ENCODE measurements around the gene DPY30.

DPY30 gene

DNA sequence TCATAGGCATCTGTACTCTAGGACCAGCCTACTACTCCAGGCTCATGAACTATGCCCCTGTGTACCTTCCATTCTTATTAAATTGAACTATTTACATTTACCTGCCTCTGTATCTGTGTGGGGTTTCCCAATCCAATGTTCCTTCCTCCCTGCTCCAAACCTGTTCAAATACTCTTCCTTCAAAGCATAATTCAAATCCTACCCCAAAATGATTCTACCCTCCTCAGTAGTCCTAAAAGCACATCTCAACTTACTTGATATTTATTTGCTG is 32.5 kb downstream of the DPY30 start:
- TF ChIP-seq OSR1 (CRISPR knock-in tag; IDR thresholded peaks at IDR 0.05): no peak
- TF ChIP-seq ZFP3 (CRISPR knock-in tag; IDR thresholded peaks at IDR 0.05): no peak
- no peak for TF ChIP-seq TSHZ2 (CRISPR knock-in tag; IDR thresholded peaks at IDR 0.05)
- TF ChIP-seq ZNF8 (CRISPR knock-in tag; IDR thresholded peaks at IDR 0.05): no peak
- no peak for ATAC-seq

- no peak for ATAC-seq
- no peak for TF ChIP-seq ZNF565 (CRISPR knock-in tag; conservative IDR thresholded peaks at IDR 0.05; ENCODE audit: low read depth)
Measured at GRCh38 chr2:32005371-32005976, 34.1 kb downstream of the DPY30 start.

- ATAC-seq: no peak
- TF ChIP-seq BACH2 (CRISPR knock-in tag; IDR thresholded peaks at IDR 0.05; ENCODE audit: borderline replicate concordance) (no peak), ZNF70 (CRISPR knock-in tag; IDR thresholded peaks at IDR 0.05) (no peak), TOX (CRISPR knock-in tag; IDR thresholded peaks at IDR 0.05; ENCODE audit: borderline replicate concordance) (no peak), ZFP3 (CRISPR knock-in tag; IDR thresholded peaks at IDR 0.05) (no peak), CSDC2 (CRISPR knock-in tag; IDR thresholded peaks at IDR 0.05) (no peak), PATZ1 (CRISPR knock-in tag; IDR thresholded peaks at IDR 0.05; ENCODE audit: borderline replicate concordance) (no peak), OSR1 (CRISPR knock-in tag; IDR thresholded peaks at IDR 0.05) (no peak), ISL1 (CRISPR knock-in tag; IDR thresholded peaks at IDR 0.05) (no peak)
Measured at GRCh38 chr2:32003791-32004190, 35.8 kb downstream of the DPY30 start.

DNA sequence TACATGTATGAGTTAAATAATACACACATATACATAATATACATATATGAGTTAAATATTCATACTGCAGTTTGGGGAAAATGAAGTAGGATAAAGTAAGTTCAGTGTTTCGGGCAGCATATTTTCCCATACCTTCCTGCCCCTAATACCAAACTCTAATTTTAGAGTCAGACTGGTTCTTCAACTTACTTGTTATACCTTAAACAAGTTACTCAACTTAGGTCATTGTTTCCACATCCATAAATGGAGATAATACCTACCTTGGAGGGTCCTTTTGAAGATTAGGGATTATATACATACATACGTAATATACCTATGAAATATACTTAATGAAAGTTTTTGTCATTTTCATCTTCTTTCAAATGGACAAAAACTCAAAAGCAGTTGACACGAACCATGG is 37.2 kb downstream of the DPY30 start:
- TF ChIP-seq, protein P1, sequence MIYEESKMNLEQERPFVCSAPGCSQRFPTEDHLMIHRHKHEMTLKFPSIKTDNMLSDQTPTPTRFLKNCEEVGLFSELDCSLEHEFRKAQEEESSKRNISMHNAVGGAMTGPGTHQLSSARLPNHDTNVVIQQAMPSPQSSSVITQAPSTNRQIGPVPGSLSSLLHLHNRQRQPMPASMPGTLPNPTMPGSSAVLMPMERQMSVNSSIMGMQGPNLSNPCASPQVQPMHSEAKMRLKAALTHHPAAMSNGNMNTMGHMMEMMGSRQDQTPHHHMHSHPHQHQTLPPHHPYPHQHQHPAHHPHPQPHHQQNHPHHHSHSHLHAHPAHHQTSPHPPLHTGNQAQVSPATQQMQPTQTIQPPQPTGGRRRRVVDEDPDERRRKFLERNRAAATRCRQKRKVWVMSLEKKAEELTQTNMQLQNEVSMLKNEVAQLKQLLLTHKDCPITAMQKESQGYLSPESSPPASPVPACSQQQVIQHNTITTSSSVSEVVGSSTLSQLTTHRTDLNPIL (CRISPR knock-in tag; IDR thresholded peaks at IDR 0.05; ENCODE audit: low read depth): no peak
- no peak for TF ChIP-seq OSR1 (CRISPR knock-in tag; IDR thresholded peaks at IDR 0.05)
- no peak for TF ChIP-seq CSRNP3 (CRISPR knock-in tag; IDR thresholded peaks at IDR 0.05)
- TF ChIP-seq BACH2 (CRISPR knock-in tag; IDR thresholded peaks at IDR 0.05; ENCODE audit: borderline replicate concordance): no peak
- TF ChIP-seq, protein P2, sequence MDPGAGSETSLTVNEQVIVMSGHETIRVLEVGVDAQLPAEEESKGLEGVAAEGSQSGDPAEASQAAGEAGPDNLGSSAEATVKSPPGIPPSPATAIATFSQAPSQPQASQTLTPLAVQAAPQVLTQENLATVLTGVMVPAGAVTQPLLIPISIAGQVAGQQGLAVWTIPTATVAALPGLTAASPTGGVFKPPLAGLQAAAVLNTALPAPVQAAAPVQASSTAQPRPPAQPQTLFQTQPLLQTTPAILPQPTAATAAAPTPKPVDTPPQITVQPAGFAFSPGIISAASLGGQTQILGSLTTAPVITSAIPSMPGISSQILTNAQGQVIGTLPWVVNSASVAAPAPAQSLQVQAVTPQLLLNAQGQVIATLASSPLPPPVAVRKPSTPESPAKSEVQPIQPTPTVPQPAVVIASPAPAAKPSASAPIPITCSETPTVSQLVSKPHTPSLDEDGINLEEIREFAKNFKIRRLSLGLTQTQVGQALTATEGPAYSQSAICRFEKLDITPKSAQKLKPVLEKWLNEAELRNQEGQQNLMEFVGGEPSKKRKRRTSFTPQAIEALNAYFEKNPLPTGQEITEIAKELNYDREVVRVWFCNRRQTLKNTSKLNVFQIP (CRISPR knock-in tag; IDR thresholded peaks at IDR 0.05; ENCODE audit: borderline replicate concordance, low read depth): no peak
- no peak for TF ChIP-seq ZFP3 (CRISPR knock-in tag; IDR thresholded peaks at IDR 0.05)
- no peak for TF ChIP-seq PPARA (CRISPR knock-in tag; IDR thresholded peaks at IDR 0.05; ENCODE audit: borderline replicate concordance)
- TF ChIP-seq ARNTL (CRISPR knock-in tag; IDR thresholded peaks at IDR 0.05; ENCODE audit: borderline replicate concordance, low read depth): no peak
- no peak for TF ChIP-seq TOX (CRISPR knock-in tag; IDR thresholded peaks at IDR 0.05; ENCODE audit: borderline replicate concordance)
- no peak for TF ChIP-seq CSDC2 (CRISPR knock-in tag; IDR thresholded peaks at IDR 0.05)
- no peak for TF ChIP-seq ZNF565 (CRISPR knock-in tag; conservative IDR thresholded peaks at IDR 0.05; ENCODE audit: low read depth)
- no peak for TF ChIP-seq ISL1 (CRISPR knock-in tag; IDR thresholded peaks at IDR 0.05)
- no peak for TF ChIP-seq ZFP30 (CRISPR knock-in tag; IDR thresholded peaks at IDR 0.05)
- TF ChIP-seq GLIS3 (CRISPR knock-in tag; IDR thresholded peaks at IDR 0.05): no peak
- TF ChIP-seq ZNF70 (CRISPR knock-in tag; IDR thresholded peaks at IDR 0.05): no peak
- no peak for TF ChIP-seq TSHZ2 (CRISPR knock-in tag; IDR thresholded peaks at IDR 0.05)
- TF ChIP-seq PATZ1 (CRISPR knock-in tag; IDR thresholded peaks at IDR 0.05; ENCODE audit: borderline replicate concordance): no peak

More for the DNA sequence above, 37.2 kb downstream of the DPY30 start:
- ATAC-seq: no peak
